Urothelium cell line (cell line): ENCODE measurements around the gene SLC39A11.
"Not testable (repeated sequence)": the region's sequence is repeated elsewhere in the genome, so short reads cannot be mapped to it uniquely, and the experiment has no call there.

ENCODE experiments used
- DNase-seq: peaks from one replicate; pipeline ENCODE4 v3.0.0; 2011; ENCODE audit warnings: low spot score, mixed read lengths
- FAIRE-seq: peaks from 2 replicates; lab custom pipeline; 2011; peaks lifted over from hg19 to GRCh38; lab: Jason Lieb, UNC

SLC39A11 gene

DNA sequence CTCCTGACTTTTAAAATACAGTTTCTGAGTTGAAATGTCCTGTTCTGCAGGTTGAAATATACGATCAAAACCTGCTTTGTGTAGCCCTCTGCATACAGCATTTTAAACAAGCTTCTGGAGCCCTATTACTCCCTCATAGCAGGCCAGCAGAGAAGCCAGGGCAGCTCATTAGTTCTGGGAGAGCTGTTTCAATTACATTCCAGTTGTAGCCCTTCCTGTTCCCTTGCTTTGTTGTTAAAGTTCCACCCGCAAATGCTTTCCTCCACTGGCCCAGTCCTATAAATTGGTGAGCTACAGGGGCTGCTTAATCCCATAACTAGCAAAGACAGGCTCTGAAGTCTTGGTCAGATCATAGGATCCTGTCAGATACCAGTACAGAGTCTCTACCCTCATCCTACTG lies 162.5 kb downstream of the SLC39A11 start:
- no peak for FAIRE-seq
- DNase-seq: no peak

DNA sequence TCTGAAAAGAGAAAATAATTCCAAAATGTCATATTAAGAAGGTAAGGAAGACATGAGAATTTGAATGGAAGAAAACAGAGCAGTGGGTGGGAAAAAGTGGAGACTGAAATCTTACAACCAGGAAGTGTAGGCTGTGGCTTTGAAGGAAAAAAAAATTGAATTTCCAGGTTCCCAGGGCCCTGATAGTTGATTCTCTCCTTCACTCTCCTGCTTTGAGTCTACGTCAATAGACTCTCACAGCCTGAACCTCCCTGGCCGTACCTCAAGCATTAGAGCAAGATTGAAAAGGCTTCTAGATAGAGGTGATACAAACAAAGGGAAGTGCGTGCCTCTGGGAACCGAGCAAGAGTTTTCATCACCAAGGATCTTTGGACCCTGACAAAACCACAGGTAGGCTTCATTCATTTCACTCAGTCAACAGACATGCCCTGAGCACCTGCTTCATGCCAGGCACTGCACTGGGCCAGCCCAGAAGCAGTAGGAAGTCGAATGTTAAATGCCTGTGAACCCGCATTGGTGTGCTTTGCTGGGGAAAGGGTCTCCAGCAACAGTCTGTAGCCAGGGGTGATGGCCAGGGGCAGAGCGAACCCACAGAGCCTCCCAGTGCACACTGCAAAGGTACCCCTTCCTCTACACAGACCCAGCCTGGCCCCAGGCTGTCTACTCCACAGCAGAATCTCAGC lies 163.9 kb downstream of the SLC39A11 start:
- DNase-seq (no peak), FAIRE-seq (no peak)

DNA sequence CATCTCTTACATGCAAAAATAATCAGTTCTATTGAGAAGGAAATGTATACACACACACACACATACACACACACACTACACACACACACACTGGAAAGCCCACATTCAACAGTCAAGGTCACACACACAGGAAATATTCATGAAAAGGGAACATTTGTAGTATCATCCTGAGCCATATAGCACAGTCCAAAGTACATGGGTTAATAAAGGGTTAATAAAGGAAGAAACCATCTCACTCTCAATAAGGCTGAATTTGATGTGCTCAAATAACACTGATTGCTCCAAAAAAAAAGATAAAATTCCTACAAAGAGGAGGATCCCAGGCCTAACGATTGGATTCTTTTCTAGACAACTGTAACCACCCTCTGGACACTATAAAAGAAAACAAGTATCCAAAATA lies 164.7 kb downstream of the SLC39A11 start:
- no peak for DNase-seq
- peak; percentile 90 for FAIRE-seq

DNA sequence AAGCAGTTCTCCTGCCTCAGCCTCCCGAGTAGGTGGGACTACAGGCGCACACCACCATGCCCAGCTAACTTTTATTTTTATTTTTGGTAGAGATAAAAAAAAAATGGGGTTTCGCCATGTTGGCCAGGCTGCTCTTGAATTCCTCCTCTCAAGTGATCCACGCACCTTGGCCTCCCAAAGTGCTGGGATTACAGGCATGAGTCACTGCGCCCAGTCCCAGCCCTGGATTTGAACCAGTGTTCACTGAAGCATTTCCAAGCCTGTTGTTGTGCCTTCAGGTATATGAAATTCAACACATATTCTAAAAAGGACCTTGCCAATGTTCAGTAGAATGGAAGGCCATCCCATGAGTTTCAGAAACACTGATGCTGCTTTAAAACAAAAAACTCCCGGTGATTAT lies 165.3 kb downstream of the SLC39A11 start:
- DNase-seq: no peak
- no peak for FAIRE-seq

DNA sequence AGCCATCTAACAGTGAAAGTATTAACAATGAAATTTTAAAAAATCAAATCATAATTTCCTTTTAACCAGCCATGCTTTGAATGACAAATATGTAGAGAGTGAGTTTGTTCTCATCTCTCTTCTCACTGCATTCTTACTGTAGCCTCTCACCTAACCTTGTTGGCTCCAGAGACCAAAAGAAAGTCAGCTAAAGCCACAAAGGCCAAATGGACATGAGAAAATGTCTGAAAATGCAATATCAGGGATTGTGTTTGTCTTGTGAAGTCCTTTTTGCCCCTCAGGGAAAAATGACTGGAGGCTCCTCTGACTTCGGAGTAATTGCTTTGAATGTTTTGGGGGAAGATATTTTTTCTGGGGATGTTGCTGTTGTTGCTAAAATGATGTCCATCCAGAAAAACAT lies 166.3 kb downstream of the SLC39A11 start:
- FAIRE-seq (no peak), DNase-seq (no peak)

DNA sequence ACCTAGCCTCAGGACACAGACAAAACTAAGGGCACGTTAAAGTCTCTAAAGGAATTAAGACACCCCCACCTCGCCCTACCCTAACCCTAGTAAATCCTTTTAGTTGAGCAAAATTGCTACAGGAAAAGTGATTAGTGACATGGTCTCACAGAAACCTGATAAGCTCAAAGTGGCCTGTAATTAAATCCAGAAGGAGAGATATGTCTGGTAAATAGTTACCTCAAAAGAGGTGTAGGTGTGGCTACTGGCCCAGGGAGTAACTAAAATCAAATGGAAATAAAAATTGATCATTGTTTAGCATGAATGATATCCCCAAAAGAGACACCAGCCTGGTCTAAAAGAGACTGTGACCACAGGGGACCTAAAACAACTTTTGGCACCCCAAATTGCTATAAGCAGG lies 168.3 kb downstream of the SLC39A11 start:
- DNase-seq: no peak
- FAIRE-seq: no peak

DNA sequence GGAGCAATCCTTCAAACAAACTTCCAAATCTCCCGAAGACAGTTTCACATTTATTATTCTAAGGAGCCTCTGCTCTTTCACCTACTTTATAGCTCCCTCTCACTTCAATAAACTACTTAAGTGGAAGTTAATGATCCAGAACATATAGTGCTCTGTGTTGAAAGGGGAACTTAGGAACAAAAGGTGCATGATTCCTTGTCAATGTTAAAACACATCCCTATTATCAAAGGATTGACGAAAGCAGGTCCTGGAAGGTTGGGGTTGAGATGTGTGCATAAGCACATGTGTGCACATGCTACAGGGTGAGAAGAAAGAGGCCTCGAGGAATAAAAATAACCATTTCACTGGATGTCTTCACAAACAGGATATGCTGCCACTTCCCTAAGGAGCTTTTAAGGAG lies 170.3 kb downstream of the SLC39A11 start:
- DNase-seq (no peak), FAIRE-seq (peak; percentile 27)

DNA sequence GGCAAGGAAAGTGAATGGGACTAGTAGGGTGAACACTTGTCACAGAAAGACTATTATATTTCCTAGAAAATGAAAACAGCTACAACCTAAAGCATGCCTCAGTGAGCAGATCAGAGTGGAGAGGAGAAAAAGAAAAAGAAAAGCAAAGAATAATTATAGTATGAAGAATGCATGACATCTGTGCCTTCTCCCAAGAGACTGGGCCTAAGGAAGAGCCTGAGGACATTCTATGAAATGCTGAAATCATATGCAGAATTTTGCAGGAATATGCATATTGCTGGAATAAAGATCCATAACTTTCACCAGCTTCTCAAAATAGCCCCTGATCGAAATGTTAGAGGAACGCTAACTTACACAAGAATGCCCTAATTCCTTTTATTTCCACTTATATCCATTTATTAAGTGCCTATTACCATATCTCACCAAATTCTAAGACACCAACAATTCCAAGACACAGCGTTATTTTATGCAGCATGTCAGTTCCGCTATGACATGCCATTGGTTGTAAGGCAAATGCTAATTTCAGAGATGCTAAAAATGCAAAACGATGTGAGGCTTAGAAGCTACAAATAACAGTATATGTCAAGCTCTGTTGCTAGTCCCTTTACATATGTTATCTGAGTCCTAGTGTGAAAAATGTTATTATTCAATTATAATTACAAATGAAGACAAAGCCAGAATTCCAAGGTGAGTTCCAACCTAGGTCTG lies 171.0 kb downstream of the SLC39A11 start:
- no peak for FAIRE-seq

DNA sequence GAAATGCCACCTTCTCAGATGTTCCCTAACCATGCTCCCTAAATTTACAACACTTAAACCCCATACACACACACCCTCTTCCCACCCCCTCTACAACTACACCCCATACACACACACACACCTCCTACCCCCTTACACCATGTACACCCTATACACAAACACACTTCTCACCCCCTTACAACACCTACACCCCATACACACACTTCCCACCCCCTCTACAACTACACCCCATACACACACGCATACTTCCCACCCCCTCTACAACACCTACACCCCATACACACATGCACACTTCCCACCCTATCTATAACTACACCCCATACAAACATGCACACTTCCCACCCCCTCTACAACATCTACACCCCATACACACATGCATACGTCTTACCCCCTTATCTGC lies 172.0 kb downstream of the SLC39A11 start:
- peak; percentile 98 for FAIRE-seq
- DNase-seq: no peak

More for the DNA sequence above, 171.0 kb downstream of the SLC39A11 start:
- DNase-seq: no peak

DNA sequence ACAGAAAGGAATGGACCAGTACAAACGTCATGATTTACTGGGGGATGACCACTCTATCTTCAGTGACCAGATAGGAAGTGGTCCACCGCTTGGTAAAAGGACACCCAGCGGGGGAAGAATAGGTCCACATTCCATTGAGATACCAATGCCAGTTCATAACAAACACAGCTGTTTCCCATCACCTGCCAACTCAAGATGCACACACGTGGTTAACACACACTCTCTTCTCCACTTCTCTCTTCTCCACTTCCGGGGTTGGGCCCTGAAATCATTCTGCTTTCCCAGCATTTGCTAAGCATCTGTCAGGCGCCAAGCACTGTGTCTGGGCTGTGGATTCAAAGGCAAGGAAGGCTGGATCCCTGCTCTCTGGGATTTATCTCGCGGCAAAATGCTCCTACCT lies 175.5 kb downstream of the SLC39A11 start:
- FAIRE-seq (peak; percentile 63), DNase-seq (no peak)

DNA sequence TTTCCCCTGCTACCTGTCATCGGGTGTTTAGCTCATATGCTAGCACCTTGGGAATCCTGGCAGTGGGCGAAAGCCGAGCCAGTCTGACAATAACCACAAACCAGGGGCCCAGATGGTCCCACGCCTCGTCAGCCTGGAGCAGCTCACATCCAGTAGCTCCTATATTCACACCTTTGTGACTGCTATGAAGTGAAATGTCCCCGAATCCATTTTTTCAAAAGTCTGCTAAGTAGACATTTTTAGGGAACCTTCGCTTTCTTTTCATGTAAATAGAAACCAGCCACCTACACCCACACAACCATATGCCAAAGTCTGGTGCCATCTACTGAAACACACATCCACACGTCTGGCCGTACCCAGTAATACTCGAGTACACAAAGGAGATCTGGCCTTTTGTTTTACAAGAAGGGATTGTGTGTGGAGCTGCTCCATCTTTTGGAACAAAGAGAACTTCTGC lies 176.8 kb downstream of the SLC39A11 start:
- FAIRE-seq (no peak), DNase-seq (no peak)

DNA sequence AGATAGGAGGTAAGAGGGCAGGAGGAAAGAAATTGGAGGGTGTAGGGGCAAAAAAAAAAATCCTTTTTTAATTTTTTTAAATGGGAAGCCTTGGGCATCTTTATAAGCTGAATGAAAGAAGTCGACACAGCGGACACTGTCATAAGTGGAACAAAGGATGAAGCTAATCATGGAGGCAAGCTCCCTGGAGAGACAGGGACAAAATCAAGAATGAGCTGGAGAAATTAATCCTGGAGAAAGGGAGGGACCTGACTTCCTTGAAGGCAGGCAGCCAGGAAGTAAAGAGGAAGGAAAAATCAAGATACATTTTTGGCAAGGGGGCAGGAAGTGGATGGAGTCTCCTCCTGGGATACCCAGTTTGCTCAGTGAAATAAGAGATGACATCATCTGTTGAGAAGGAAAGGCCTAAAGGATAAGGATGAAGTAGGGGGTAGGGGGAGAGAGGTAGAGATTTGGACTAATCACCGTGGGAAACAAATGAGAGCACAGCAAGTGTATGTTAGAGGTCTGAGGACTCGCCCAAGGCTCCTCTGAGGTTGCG lies 179.3 kb downstream of the SLC39A11 start:
- no peak for FAIRE-seq

DNA sequence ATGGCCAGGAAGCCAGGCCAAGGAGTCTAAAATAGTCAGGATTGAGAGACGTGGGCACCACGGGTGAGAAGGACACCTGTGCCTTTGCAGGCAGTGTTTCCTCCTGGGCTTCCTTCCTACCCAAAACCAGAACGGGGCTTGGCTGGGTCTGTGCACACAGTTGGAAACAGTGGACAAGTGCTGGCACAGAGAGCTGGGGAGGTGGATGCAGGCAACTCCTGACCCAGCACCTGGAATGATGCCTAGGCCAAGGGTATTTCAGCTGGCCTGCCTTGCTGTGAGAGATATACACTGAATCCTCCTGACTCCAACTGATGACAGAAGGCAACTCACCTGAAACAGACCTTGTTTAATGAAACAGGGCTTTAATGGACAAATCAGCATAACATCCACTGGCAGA lies 186.2 kb downstream of the SLC39A11 start:
- FAIRE-seq: no peak
- no peak for DNase-seq

More for the DNA sequence above, 179.3 kb downstream of the SLC39A11 start:
- DNase-seq: no peak

DNA sequence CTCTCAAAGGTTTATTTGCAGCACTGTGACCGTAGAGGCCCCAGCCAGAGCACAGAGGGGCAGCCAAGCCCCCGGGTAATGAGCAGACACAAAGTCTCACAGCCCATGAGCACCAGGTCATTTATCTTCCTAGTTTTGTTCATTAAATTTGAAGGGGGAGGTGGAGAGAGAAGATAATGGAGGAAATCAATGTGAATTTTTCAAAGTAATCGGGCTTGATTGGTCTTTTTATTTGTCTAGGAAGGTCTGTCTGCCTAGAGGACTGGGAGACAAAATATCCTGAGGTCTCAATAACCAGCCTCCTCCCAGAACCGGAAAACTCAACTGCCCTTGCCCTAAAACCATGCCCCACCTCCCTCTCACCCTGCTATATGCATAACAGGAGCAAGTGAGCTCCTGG lies 189.0 kb downstream of the SLC39A11 start:
- DNase-seq (no peak), FAIRE-seq (no peak)

DNA sequence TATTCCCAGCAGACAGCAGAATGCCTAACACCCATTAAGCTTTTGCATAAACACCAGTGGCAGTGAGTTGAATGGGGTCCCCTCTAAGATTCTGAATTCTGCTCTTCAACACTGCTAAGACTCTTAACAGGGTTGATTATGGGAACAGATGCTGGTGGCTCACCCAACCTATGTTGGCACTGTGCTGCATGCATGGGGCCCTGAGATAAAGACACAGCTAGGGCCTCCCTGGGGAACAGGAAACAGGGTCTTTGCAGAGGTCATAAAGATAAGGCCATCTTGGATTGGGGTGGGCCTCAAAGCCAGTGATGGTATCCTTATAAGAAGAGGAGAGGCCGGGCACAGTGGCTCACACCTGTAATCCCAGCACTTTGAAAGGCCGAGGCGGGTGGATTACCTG lies 190.8 kb downstream of the SLC39A11 start:
- FAIRE-seq (no peak), DNase-seq (no peak)

DNA sequence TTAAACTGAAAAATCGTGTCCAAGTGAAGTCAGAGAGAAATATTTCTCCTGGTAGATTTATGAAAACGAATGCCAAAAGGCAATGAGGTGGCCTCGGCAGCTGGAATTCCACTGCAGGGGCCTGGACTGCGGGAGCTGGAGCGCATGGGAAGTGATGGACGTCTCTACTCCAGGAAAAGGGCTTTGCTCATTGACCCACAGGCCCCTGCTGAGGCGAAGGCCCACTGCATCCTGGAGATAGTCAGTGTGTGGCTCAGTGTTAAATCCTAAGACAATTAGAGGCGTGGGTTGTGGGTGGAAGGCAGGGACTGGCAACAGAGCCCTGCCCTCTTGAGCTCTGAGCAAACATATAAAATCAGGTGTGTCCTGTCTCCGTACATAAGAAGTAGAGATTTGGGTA lies 191.4 kb downstream of the SLC39A11 start:
- no peak for FAIRE-seq
- no peak for DNase-seq

DNA sequence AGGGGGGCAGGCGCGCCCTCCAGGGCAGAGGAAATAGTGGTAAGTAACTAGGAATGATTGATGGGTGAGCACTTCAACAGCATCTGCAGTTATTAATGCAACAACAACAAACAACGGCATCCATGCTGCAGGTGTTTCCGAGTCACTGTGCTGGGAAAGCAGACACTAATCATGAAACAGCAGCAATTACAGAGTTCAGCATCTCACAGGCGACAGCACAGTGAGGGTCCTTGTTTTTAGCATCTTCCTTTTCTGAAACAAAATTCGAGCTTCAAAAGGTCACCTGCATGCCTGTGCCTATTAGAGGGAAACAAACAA lies 191.9 kb downstream of the SLC39A11 start:
- FAIRE-seq (no peak), DNase-seq (no peak)

DNA sequence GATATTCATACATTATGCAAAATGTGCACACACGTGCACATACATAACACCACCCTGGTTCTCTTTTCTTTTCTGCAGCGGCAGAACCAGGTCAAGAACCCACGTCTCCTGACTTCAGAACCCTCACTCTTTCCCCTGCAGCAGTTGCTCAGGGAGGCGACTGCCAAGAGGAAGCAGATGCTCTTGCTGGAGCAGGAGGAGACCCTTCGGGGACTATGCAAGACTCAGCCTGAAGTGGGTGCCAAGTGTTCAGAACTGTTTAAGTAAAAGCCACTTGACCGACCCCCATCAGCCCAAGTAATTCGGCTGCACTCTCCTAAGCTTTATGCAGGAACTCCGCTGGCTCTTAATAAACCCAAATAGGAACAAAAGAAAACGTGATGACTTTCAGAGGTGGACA lies 193.8 kb downstream of the SLC39A11 start:
- DNase-seq: no peak
- no peak for FAIRE-seq

DNA sequence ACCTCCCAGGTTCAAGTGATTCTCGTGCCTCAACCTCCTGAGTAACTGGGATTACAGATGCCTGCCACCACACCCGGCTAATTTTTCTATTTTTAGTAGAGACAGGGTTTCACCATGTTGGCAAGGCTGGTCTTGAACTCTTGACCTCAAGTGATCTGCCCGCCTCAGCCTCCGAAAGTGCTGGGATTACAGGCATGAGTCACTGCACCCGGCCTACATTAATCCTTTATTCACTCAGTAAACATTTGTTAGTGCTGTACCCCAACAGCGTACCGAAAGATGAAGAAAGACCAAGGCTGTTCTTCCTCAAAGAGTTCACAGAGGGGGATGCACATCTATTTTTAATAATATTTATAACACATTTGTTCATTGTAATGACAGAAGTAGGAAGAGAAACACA lies 196.2 kb downstream of the SLC39A11 start:
- not testable (repeated sequence) for FAIRE-seq, DNase-seq

DNA sequence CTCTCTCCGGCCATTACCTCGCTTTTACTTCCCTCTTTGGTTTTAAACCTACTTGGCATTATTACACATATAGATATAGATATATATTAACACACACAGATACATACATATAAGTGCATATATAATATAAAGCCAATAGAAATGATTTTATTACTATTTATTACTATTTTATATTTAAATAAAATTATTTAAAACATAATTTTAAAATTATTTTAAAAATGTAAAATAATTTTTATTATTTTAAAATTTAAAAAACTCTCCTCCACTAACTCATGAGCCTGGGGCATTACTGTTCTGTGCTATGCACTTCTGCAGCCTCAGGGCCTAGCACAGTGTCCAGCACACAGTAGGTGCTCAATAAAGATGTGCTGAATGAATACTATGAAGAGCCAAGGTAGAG lies 200.9 kb downstream of the SLC39A11 start:
- DNase-seq (no peak), FAIRE-seq (no peak)

DNA sequence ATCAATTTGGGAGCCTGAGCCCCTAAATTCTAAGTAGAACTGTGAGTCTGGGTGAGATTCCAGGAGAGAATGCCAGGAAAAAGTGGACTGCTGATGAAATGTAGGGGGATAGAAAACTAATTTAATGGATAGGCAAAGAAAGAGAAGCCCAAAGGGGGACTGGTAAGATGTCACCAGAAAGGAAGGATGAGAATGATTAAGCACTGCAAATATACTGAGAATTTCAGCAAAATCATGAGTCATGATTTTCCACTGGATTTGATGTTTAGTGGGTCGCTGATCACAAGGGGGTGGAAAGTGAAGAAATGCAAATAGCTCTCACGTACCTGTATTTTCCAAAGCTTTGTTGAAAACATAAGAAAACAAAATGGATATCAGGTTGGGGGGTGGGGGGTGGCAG lies 201.8 kb downstream of the SLC39A11 start:
- peak; percentile 57 for DNase-seq
- no peak for FAIRE-seq

DNA sequence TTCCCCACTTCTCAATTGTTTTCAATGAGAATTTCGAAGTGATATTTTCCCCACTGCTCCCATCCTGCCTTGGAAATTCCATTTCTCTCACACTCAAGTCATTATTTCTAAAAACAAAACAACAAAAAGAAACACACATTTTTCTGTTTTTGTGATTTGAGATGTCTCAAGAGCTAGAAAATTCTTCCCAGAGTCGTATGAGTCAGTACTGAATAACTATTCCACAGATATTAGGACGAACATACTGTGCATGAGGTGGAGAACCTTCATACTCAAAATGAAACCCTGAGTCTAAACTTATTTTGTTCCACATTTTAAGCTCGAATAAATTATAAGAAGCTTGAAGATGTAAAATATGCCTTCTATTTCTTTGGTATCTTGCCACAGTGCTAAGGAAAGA lies 204.6 kb downstream of the SLC39A11 start:
- DNase-seq: no peak
- FAIRE-seq: no peak
